SW 1271 (cell line): ENCODE measurements around the gene LHX3.

Experiments used
- DNase-seq, 2 experiments: peaks; one replicate each; lab custom pipeline; 2025; lab: John Stamatoyannopoulos, UW

LHX3 gene

GRCh38 chr9:136204838-136205706 lies at the start of gene LHX3:
Gene LHX3, minus strand, starts transcription at chr9:136205128. Its CDS starts 116 bp downstream, at chr9:136205012.
- no peak for DNase-seq

- DNase-seq: no peak
Observed at GRCh38 chr9:136253246-136254130, 48.6 kb upstream of the LHX3 start.

- no peak for DNase-seq
Observed at GRCh38 chr9:136252846-136253245, 47.9 kb upstream of the LHX3 start.

GRCh38 chr9:136252281-136252680 lies 47.4 kb upstream of the LHX3 start:
- no peak for DNase-seq

- no peak for DNase-seq
Observed at GRCh38 chr9:136251264-136252115, 46.6 kb upstream of the LHX3 start.

GRCh38 chr9:136250676-136251075 lies 45.7 kb upstream of the LHX3 start:
- no peak for DNase-seq

- DNase-seq: no peak
Observed at GRCh38 chr9:136249877-136250559, 45.1 kb upstream of the LHX3 start.

- DNase-seq: no peak
Observed at GRCh38 chr9:136248951-136249876, 44.3 kb upstream of the LHX3 start.

GRCh38 chr9:136247947-136248637 lies 43.2 kb upstream of the LHX3 start:
- no peak for DNase-seq

- no peak for DNase-seq
Observed at GRCh38 chr9:136247551-136247916, 42.6 kb upstream of the LHX3 start.

GRCh38 chr9:136246849-136247550 lies 42.1 kb upstream of the LHX3 start:
- DNase-seq: no peak

- peak in 1 of 2 experiments; percentile 75 for DNase-seq
Observed at GRCh38 chr9:136245219-136246150, 40.6 kb upstream of the LHX3 start, which contains the start of gene QSOX2. Gene QSOX2, minus strand, starts transcription at chr9:136245812. Its CDS starts 9 bp downstream, at chr9:136245803.

- no peak for DNase-seq
Observed at GRCh38 chr9:136244969-136245218, 40.0 kb upstream of the LHX3 start.

- DNase-seq: no peak
Observed at GRCh38 chr9:136244122-136244968, 39.4 kb upstream of the LHX3 start.

GRCh38 chr9:136243631-136244030 lies 38.7 kb upstream of the LHX3 start:
- no peak for DNase-seq

GRCh38 chr9:136242918-136243525 lies 38.1 kb upstream of the LHX3 start:
- DNase-seq: no peak

GRCh38 chr9:136242248-136242647 lies 37.3 kb upstream of the LHX3 start:
- DNase-seq: no peak
